GM19395 (cell line): ENCODE results near the gene ZFYVE1.
"Not testable (repeated sequence)": the region's sequence is repeated elsewhere in the genome, so short reads cannot be mapped to it uniquely, and the experiment has no call there.

Experiments
- ATAC-seq: cut with Tn5 transposase; IDR thresholded peaks from one replicate; pipeline ENCODE4 v1.9.1; 2021; ENCODE audit warnings: mild to moderate bottlenecking, moderate library complexity; ENCODE audit not compliant: unreplicated experiment

ZFYVE1 gene, protein sequence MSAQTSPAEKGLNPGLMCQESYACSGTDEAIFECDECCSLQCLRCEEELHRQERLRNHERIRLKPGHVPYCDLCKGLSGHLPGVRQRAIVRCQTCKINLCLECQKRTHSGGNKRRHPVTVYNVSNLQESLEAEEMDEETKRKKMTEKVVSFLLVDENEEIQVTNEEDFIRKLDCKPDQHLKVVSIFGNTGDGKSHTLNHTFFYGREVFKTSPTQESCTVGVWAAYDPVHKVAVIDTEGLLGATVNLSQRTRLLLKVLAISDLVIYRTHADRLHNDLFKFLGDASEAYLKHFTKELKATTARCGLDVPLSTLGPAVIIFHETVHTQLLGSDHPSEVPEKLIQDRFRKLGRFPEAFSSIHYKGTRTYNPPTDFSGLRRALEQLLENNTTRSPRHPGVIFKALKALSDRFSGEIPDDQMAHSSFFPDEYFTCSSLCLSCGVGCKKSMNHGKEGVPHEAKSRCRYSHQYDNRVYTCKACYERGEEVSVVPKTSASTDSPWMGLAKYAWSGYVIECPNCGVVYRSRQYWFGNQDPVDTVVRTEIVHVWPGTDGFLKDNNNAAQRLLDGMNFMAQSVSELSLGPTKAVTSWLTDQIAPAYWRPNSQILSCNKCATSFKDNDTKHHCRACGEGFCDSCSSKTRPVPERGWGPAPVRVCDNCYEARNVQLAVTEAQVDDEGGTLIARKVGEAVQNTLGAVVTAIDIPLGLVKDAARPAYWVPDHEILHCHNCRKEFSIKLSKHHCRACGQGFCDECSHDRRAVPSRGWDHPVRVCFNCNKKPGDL

DNA sequence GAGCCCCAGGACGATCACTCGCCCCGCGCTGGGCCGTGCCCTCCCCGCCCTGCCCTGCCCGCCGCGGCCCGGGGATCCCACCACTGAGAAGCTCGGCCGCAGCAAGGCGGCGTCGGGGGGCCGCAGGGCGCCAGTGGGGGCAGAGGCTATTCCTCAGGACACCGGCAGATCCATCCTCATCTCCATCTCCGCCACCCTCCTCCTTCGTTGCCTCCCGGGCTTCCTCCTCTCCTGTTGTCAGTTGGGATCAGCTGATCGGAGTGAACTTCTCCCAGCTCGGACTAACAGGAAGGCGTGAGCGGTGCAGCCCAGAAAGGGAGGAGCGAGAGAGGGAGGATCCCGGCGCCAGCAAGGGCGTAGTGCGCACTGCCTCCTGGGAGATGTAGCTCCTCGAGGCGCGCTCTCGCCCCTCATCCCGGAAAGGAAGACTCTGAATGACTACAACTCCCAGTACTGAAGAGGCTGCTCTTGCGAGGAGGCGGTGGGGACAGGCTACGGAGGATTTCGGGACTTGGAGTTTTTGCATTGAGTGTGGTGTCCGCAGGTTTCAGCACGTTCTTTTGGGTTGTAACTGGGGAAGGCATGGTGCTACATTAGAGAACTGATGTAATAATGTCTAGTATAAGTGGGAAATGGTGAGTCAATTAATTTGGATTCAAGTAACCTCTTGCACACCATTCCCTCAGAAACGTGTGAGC is at the start of gene ZFYVE1:
ZFYVE1 (minus strand) TSS at position 262 of the 698 bp plus-strand sequence. CDS start 2,598 bp downstream, outside the sequence.
- peak; percentile 99 for ATAC-seq

DNA sequence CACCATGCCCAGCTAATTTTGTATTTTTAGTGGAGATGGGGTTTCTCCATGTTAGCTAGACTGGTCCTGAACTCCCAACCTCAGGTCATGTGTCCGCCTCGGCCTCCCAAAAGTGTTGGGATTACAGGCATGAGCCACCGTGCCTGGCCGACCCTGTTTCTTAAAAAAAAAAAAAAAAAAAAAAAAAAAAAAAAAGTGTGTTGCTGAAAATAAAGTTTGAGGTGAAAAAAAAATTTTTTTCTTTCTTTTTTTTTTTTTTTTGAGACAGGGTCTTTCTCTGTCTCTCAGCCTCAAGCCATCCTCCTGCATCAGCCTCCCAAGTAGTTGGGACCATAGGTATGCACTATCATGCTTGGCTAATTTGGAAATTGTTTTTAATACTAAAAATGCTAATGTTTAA is 42.7 kb upstream of the ZFYVE1 start:
- no peak for ATAC-seq

GRCh38 chr14:73058922-73059673 is 32.2 kb upstream of the ZFYVE1 start:
- peak; percentile 10 for ATAC-seq

GRCh38 chr14:73058224-73058921 is 31.5 kb upstream of the ZFYVE1 start, which contains the start of gene RBM25:
TSS of gene RBM25 (plus strand) at chr14:73058534. CDS start at chr14:73071642, 13,108 bp downstream.
- peak; percentile 94 for ATAC-seq

DNA sequence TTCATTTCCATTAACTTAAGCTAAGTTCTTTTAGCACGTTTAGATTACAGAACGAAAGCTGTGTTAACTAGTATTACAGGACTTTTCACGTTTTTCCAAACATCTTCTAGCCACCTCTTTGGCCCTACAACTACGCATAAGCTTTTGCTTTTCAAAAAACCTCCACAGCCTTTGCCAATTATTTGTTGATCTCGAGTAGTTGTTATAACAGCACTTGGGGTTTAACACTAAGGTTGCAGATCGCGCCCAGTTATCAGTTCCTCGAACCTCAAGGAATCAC is 31.0 kb upstream of the ZFYVE1 start:
- no peak for ATAC-seq

GRCh38 chr14:73055251-73055650 is 28.3 kb upstream of the ZFYVE1 start:
- ATAC-seq, result no peak

- ATAC-seq, result no peak
These were observed 22.5 kb upstream of the ZFYVE1 start for GRCh38 chr14:73049428-73049827.

GRCh38 chr14:73047808-73048207 is 20.9 kb upstream of the ZFYVE1 start:
- no peak for ATAC-seq

- not testable (repeated sequence) for ATAC-seq
These were observed 10.0 kb upstream of the ZFYVE1 start for GRCh38 chr14:73036706-73037450.

DNA sequence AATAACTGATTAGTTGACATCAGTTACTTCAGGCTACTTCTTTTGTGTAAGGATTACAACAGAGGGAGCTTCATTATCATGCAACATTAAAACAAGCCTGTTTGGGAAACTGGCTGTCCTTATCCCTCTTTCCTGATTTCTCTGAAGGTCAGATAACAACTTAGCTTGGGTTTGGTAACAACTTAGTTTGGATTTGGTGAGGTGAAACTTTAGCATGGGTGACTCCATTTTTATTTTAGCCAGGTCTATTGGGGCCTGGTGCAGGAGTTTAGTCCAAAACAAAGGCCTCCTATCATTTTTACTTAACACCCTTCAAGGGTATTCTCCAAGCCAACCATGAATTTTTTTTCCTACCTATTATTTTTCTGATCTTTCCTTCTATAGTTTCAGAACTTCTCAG is 1.1 kb upstream of the ZFYVE1 start:
- no peak for ATAC-seq

- no peak for ATAC-seq
These were observed 640 bp upstream of the ZFYVE1 start for GRCh38 chr14:73027546-73027945.

DNA sequence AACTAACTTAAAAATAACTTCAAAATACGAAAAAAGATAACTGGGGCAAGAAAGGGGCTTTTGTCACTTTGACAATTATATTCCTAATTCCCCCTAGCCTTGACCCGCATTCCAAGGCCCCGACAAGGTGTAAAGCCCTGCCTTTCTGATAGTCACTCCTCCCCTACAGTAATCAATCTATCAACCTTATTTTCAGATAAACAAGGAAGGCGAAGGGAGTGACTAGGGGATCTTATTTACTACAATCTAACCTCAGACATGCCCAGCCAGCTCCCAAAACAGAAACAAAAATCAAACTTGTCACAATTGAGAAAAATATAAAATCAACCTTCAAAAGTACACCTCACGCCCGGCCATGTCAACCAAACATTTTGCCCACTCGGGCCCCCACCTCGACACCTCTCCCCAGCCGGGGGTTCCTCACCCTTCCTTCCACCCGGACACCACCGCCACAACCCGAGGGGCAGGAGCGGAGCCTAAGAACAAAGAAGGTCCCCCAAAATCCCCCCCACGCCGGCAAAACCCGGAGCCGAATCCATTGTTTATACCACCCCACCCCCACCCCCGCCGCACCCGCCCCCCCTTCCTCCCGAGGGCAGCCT is 562 bp downstream of the ZFYVE1 start:
- no peak for ATAC-seq

DNA sequence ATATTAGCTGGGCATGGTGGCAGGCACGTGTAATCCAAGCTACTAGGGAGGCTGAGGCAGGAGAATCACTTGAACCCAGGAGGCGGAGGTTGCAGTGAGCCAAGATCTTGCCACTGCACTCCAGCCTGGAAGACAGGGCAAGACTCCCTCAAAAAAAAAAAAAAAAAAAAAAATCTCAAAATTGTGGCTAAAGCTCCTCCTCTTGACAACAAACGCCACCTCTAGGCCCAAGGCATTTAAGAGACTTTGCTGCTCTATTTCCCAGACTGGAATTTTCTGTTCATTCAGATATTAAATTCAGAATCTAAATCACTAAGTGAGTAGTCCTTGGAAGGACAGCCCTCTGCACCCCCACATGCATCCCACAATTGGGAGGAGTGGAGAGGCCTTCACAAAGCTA is 1.4 kb downstream of the ZFYVE1 start:
- no peak for ATAC-seq

- no peak for ATAC-seq
These were observed 4.9 kb downstream of the ZFYVE1 start for GRCh38 chr14:73022051-73022450.

- not testable (repeated sequence) for ATAC-seq
These were observed 10.9 kb downstream of the ZFYVE1 start for GRCh38 chr14:73016011-73016410.

GRCh38 chr14:73015552-73015951 is 11.4 kb downstream of the ZFYVE1 start:
- ATAC-seq, result not testable (repeated sequence)

- ATAC-seq, result peak; percentile 95
These were observed 12.8 kb downstream of the ZFYVE1 start for GRCh38 chr14:73014105-73014504.

DNA sequence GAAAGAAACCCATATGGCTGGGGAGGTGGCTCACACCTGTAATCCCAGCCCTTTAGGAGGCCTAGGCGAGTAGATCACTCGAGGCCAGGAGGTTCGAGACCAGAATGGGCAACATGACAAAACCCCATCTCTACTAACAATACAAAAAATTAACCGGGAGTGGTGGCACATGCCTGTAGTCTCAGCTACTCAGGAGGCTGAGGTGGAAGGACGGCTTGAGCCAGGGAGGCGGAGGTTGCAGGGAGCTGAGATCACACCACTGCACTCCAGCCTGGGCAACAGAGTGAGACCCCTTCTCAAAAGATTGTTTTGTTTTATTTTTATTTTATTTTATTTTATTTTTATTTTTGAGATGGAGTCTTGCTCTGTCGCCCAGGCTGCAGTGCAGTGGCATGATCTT is 15.7 kb downstream of the ZFYVE1 start:
- ATAC-seq, result not testable (repeated sequence)

DNA sequence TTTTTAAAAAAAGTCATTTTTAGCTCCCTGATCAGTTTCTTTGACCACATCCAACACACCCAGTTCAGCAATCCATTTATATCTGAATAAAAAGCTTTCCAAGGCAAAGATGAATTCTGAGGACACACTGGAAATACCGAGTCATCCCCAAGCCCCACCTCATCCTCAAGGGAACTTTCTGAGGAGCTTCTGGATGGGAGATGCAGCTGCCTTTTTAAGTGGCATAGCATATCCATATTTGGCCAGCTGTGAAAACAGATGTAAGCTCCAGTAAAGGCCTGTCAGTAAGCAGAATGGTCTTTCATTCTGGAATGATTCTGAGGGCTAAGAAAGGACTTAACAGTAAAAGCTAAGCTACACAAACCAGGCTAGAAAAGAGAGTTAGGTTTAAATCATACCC is 18.4 kb downstream of the ZFYVE1 start:
- no peak for ATAC-seq
